SK-N-SH (cell line): ENCODE results near the gene MRGPRX1.

Experiments used
- CTCF ChIP-seq: fragments of 200-600 bp; sonication (generic); IDR thresholded peaks from 2 replicates; pipeline ENCODE4 v1.6.1; 2017; ENCODE audit warnings: antibody characterized with exemption, mild to moderate bottlenecking, moderate library complexity
- PBX3 ChIP-seq: IDR thresholded peaks from 2 replicates; pipeline ENCODE4; 2012

- TF ChIP-seq PBX3 (no peak), CTCF (no peak)
Observed at GRCh38 chr11:18972336-18972735, 33.1 kb upstream of the MRGPRX1 start.
